ENCODE results near the gene ARHGEF3.

Gene ARHGEF3

DNA sequence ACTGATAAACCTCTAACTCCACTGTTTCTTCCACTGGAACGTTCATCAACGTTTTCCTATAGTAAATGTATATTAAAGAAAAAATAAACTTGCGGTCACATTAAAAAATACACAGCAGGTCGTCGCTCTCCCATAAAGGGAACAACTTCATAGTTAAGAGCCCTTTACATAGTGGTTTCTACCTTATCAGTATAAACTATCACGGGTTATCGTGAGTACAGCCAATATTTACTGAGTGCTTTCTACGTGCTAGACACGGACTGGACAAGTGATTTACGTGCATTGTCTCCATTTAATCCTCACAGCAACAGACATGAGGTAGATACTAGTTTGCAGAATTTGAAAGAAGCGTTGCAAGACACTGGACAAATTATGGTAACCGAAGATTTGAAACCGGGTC, 117.7 kb downstream of the ARHGEF3 start:
- DNase-seq (ENCODE audit: low read depth in 2 of 3, low spot score in 1 of 3), result no peak

DNA sequence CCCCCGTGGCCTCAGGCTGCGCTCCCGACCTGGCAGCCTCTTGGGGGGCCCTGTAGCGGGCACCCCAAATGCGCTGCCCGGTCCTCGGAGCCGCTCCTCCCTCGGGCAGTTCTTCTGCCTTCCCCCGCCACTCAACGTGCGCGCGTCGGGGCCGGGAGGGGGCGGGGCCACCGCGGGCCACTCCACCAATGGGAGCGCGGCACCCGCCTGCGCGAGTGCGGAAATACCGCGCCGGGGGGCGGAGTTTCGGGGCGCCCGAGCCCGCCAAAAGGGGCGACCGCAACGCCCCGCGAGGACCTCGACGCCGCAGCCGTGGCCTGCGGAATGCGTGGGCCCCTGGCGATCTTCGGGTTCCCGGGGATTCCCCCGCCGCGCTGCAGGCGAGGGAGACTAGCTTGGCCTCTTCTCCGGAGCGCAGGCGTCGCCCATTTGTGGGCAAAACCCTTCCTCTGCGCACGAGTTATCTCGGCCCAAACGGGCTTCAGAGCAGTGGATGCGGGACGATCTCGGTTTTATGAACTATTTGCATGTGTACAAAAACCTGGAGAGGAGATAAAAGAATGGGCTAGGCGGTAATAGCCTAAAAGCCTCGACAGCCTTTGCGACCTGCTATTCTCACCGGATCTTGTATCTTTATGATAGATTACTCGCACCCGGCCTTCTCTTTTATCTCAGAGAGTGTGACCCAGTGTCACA, 118.5 kb downstream of the ARHGEF3 start, which contains the start of gene TASOR:
TSS of gene TASOR (minus strand) at position 144 of the 696 bp plus-strand sequence. CDS start 259 bp downstream, outside the sequence.
- DNase-seq (ENCODE audit: low read depth in 2 of 3, low spot score in 1 of 3), result peak; percentile 74 to 82 (median 78)

DNA sequence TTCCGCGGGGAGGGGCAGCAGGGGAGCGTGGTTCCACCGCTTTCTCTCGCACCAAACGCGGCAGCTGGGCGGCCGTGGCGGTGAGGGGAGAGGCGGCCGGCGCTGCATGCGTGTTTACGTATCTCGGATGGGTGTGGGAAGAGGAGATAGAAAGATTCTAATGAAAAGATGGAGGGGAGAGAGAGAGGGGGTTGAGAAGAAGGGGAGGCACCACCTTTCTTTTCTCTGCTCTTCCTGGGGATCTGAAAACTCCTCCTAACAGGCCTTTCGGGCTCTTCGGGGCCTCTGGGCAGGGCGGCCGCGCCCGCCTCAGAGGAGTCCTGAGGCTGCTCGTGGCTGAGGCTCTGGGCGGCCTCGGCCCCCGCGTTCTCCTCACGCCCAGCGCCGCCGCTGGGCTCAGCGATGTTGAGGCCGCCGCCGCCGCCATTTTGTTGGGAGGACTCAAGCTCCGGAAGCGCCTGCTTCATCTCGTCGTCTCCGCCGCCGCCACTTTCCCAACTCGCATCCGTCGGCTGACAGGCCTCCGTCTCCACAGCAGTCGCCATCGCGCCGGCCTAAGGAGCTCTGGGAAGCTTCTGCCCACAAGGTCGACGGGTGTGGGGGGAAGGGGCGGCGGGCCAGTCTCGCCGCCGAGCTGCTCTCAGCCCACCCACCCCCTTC, 119.2 kb downstream of the ARHGEF3 start:
- peak; percentile 56 to 74 (median 68) for DNase-seq (ENCODE audit: low read depth in 2 of 3, low spot score in 1 of 3)

DNA sequence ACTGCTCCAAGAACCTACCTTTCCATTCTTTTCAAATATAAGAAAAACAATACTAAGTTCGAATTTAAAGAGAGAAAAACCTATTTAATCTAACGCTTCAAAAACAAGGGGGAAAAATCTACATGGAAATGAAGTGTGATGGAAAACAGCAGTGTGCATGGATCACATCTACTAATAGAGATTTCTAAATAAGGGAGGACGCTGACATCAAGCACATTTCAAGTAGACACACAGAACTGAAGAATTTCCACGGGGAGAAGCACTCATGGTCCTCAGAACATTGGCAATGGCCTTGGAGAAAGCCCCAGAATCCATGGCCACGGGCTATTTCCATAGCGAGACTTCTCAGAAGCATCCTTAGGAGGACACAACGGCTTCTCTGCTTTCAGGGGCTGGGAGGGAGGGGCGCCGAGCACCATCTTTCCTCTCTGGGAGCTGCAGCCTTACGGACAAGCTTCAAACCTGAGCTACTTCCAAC, 119.7 kb downstream of the ARHGEF3 start:
- no peak for DNase-seq (ENCODE audit: low read depth in 2 of 3, low spot score in 1 of 3)

DNA sequence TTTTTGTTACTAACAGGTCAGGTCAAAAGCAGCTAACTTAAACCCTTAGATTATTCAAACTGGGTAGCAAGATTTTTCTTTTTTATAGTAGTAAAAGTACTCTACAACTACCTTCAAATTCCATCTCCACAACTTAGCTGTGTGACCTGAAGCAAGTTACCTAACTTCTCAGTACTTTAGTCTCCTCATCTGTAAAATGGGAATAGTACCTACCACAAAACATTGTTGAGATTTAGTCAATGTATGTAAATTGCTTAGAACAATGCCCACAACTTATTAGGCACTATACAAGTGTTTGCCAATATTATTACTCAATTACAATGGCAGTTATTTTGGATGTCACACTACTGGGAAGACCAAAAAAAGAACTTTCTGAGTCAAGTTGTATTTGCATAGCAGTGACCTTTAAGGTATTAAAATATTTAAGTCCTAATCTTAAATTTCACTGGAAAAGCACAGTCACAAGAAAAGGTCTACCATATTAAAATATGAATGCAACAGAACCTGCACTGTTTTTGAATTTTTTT, 121.6 kb downstream of the ARHGEF3 start:
- no peak for DNase-seq (ENCODE audit: low read depth in 2 of 3, low spot score in 1 of 3)

All from stimulated activated CD4-positive, alpha-beta T cell treated with anti-CD3 and anti-CD28 coated beads, Interleukin-12 subunit alpha, Interleukin-12 subunit beta, amount 100 ng/mL, for 48 hours (primary cell).